HG03521 (cell line): ENCODE measurements around the gene CFAP97D1.
"Not testable (repeated sequence)": the region's sequence is repeated elsewhere in the genome, so short reads cannot be mapped to it uniquely, and the experiment has no call there.

Source experiments
- ATAC-seq: cut with Tn5 transposase; IDR thresholded peaks from one replicate; pipeline ENCODE4 v1.9.1; 2021; ENCODE audit warnings: mild to moderate bottlenecking, moderate library complexity; ENCODE audit not compliant: unreplicated experiment

Gene CFAP97D1

GRCh38 chr17:43792668-43793067 is 12.4 kb downstream of the CFAP97D1 start:
- ATAC-seq: not testable (repeated sequence)

GRCh38 chr17:43798024-43798423 is 17.8 kb downstream of the CFAP97D1 start:
- ATAC-seq: not testable (repeated sequence)

GRCh38 chr17:43799047-43799446 is 18.8 kb downstream of the CFAP97D1 start:
- no peak for ATAC-seq

- no peak for ATAC-seq
Observed at GRCh38 chr17:43800736-43801135, 20.5 kb downstream of the CFAP97D1 start.

- no peak for ATAC-seq
Observed at GRCh38 chr17:43801844-43802243, 21.6 kb downstream of the CFAP97D1 start.

GRCh38 chr17:43803758-43804157 is 23.5 kb downstream of the CFAP97D1 start:
- ATAC-seq: no peak

- ATAC-seq: no peak
Observed at GRCh38 chr17:43805117-43805516, 24.9 kb downstream of the CFAP97D1 start.

GRCh38 chr17:43808076-43808475 is 27.8 kb downstream of the CFAP97D1 start:
- ATAC-seq: no peak

GRCh38 chr17:43809121-43809520 is 28.9 kb downstream of the CFAP97D1 start:
- ATAC-seq: no peak

GRCh38 chr17:43810226-43810715 is 30.0 kb downstream of the CFAP97D1 start:
- no peak for ATAC-seq

GRCh38 chr17:43810823-43811222 is 30.6 kb downstream of the CFAP97D1 start:
- no peak for ATAC-seq

GRCh38 chr17:43812396-43813265 is 32.4 kb downstream of the CFAP97D1 start:
- ATAC-seq: no peak

- no peak for ATAC-seq
Observed at GRCh38 chr17:43813386-43813785, 33.2 kb downstream of the CFAP97D1 start.

- ATAC-seq: no peak
Observed at GRCh38 chr17:43814026-43814425, 33.8 kb downstream of the CFAP97D1 start.

- no peak for ATAC-seq
Observed at GRCh38 chr17:43814714-43815113, 34.5 kb downstream of the CFAP97D1 start.

- ATAC-seq: no peak
Observed at GRCh38 chr17:43816336-43817320, 36.4 kb downstream of the CFAP97D1 start.

- ATAC-seq: no peak
Observed at GRCh38 chr17:43817826-43818225, 37.6 kb downstream of the CFAP97D1 start.

- ATAC-seq: no peak
Observed at GRCh38 chr17:43818966-43819365, 38.7 kb downstream of the CFAP97D1 start.

- ATAC-seq: no peak
Observed at GRCh38 chr17:43820759-43821158, 40.5 kb downstream of the CFAP97D1 start.

GRCh38 chr17:43822570-43823190 is 42.4 kb downstream of the CFAP97D1 start:
- no peak for ATAC-seq
